DND-41 (cell line): ENCODE results near the gene ZFPL1.

ENCODE experiments used
- ATAC-seq: fragments of 200-7000 bp; cut with Tn5 transposase; 3 replicates; pipeline ENCODE4 v1.9.1; 2021; ENCODE audit warnings: low read depth; ENCODE audit not compliant: insufficient read depth
- DNase-seq: peaks from one replicate; pipeline ENCODE4 v3.0.0-alpha.2; 2020
- H2AFZ ChIP-seq: 2 replicates; pipeline ENCODE4 v1.6.0; 2012; ENCODE audit warnings: low read depth, low read length
- H3K27ac ChIP-seq: 2 replicates; pipeline ENCODE4 v1.5.1; 2012; ENCODE audit warnings: low read length, inconsistent platforms
- H3K27me3 ChIP-seq: fragments of 200-600 bp; sonication (generic); 2 replicates; pipeline ENCODE4 v1.6.0; 2012; ENCODE audit warnings: low read length, mild to moderate bottlenecking, inconsistent platforms; ENCODE audit not compliant: insufficient read depth, poor library complexity
- H3K36me3 ChIP-seq: 2 replicates; pipeline ENCODE4 v1.5.1; 2012; ENCODE audit warnings: low read length, inconsistent platforms; ENCODE audit not compliant: insufficient read depth
- H3K4me1 ChIP-seq: 2 replicates; pipeline ENCODE4 v1.5.1; 2012; ENCODE audit warnings: mild to moderate bottlenecking, low read length; ENCODE audit not compliant: insufficient read depth
- H3K4me2 ChIP-seq: 2 replicates; pipeline ENCODE4 v1.6.0; 2012; ENCODE audit warnings: mild to moderate bottlenecking, moderate library complexity, low read length, inconsistent platforms; ENCODE audit not compliant: insufficient read depth
- H3K4me3 ChIP-seq, 2 experiments: fragments of 200-600 bp in 1 of 2; shearing (Covaris generic) in 1 of 2; 2 replicates each; pipeline ENCODE4 v1.5.1; 2012 to 2016; ENCODE audit warnings: inconsistent platforms in 2 of 2, low read length in 2 of 2, mild to moderate bottlenecking in 2 of 2, low read depth in 1 of 2, moderate library complexity in 1 of 2
- H3K79me2 ChIP-seq: 2 replicates; pipeline ENCODE4 v1.6.0; 2012; ENCODE audit warnings: low read length, inconsistent platforms; ENCODE audit not compliant: insufficient read depth
- H3K9ac ChIP-seq: 2 replicates; pipeline ENCODE4 v1.6.0; 2012; ENCODE audit warnings: low read depth, mild to moderate bottlenecking, inconsistent platforms, low read length, moderate library complexity
- H3K9me3 ChIP-seq: 2 replicates; pipeline ENCODE4 v1.5.1; 2012; ENCODE audit warnings: low read length, moderate library complexity, mild to moderate bottlenecking, inconsistent platforms; ENCODE audit not compliant: insufficient read depth, severe bottlenecking
- H4K20me1 ChIP-seq: 2 replicates; pipeline ENCODE4 v1.6.0; 2012; ENCODE audit warnings: low read length; ENCODE audit not compliant: insufficient read depth
- EZH2 ChIP-seq: IDR thresholded peaks from 3 replicates; pipeline ENCODE4 v1.6.1; 2012; ENCODE audit warnings: borderline replicate concordance, low read depth, mild to moderate bottlenecking, moderate library complexity, low read length, inconsistent platforms; ENCODE audit not compliant: severe bottlenecking
- TF ChIP-seq, protein P1 (sequence below): IDR thresholded peaks from 2 replicates; pipeline ENCODE4 v1.5.1; 2012; ENCODE audit warnings: borderline replicate concordance, low read length, moderate library complexity, mild to moderate bottlenecking; ENCODE audit not compliant: poor library complexity, severe bottlenecking; ENCODE audit errors: extremely low read depth

ZFPL1 gene

GRCh38 chr11:65071907-65072630 lies 12.0 kb upstream of the ZFPL1 start:
- ATAC-seq (no peak), DNase-seq (no peak)
- no peaks in the 10 kb centered on the region for H3K79me2 ChIP-seq
- no peaks in the 10 kb centered on the region for H3K27me3 ChIP-seq
- peaks cover 14% of the 10 kb centered on the region for H3K36me3 ChIP-seq
- H2AFZ ChIP-seq, result no peak overlapping the region
- no peak overlapping the region for H3K27ac ChIP-seq
- TF ChIP-seq, protein P1, sequence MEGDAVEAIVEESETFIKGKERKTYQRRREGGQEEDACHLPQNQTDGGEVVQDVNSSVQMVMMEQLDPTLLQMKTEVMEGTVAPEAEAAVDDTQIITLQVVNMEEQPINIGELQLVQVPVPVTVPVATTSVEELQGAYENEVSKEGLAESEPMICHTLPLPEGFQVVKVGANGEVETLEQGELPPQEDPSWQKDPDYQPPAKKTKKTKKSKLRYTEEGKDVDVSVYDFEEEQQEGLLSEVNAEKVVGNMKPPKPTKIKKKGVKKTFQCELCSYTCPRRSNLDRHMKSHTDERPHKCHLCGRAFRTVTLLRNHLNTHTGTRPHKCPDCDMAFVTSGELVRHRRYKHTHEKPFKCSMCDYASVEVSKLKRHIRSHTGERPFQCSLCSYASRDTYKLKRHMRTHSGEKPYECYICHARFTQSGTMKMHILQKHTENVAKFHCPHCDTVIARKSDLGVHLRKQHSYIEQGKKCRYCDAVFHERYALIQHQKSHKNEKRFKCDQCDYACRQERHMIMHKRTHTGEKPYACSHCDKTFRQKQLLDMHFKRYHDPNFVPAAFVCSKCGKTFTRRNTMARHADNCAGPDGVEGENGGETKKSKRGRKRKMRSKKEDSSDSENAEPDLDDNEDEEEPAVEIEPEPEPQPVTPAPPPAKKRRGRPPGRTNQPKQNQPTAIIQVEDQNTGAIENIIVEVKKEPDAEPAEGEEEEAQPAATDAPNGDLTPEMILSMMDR, result no peak
- no peak for TF ChIP-seq EZH2
- H3K9ac ChIP-seq, result no peak overlapping the region
- H4K20me1 ChIP-seq, result peaks cover under 1% of the 10 kb centered on the region; the same call in 1 of the 2 replicates
- H3K4me3 ChIP-seq, result no peak overlapping the region
- H3K9me3 ChIP-seq, result no peaks in the 10 kb centered on the region
- H3K4me2 ChIP-seq, result no peak overlapping the region
- H3K4me1 ChIP-seq, result no peaks in the 10 kb centered on the region

DNA sequence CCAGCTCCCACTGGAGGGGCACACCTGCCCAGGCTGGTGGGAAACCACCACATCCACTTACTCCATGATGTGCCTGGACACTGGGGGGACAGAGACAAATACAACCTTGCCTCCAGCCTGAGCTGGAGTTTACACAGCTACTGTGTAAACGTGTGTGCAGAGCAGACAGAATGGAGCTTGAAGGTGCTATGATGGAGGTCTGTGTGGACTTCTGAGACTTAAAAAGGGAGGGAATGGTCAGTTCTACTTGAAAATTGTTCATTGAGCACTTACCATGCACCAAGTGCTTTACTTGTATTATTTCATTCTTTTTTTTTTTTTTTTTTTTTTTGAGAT lies 11.4 kb upstream of the ZFPL1 start:
- Histone ChIP-seq H2AFZ (no peak overlapping the region), H3K4me1 (peaks cover 4% of the 10 kb centered on the region; the same call in 1 of the 2 replicates), H3K9ac (no peak overlapping the region), H3K9me3 (no peaks in the 10 kb centered on the region), H3K36me3 (peaks cover 19% of the 10 kb centered on the region), H3K4me3 (no peak overlapping the region), H3K27ac (no peak overlapping the region), H3K79me2 (peaks cover 2% of the 10 kb centered on the region), H3K27me3 (no peaks in the 10 kb centered on the region), H3K4me2 (no peak overlapping the region), H4K20me1 (peaks cover 6% of the 10 kb centered on the region)
- no peak for ATAC-seq
- DNase-seq, result no peak
- TF ChIP-seq EZH2, result no peak
- TF ChIP-seq, protein P1, result no peak

DNA sequence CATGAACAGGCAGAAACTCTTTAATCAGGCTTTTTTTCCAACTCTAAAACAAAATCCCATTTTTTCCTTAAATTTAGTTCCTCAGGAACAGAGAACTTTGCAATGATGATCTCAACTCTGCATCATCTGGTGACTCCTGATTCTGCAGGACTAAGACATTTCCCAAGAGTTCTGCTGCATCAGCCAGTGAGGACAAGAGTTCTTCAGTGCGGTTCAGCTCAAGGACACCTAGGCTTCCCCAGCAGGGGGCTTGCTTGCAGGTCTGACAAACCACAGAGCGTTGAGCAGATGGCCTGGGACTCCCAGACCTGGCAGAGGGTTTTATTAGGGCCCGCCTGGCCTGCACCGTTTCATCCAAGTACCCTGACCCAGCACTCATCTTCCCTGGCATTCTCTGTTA lies 6.6 kb upstream of the ZFPL1 start:
- Histone ChIP-seq H4K20me1 (peaks cover 45% of the 10 kb centered on the region), H3K79me2 (peaks cover 47% of the 10 kb centered on the region), H3K36me3 (peaks cover 67% of the 10 kb centered on the region), H2AFZ (no peak overlapping the region), H3K4me1 (peaks cover 46% of the 10 kb centered on the region), H3K4me3 (no peak overlapping the region), H3K4me2 (peak overlapping the region; percentile 38), H3K27me3 (no peaks in the 10 kb centered on the region), H3K9me3 (no peaks in the 10 kb centered on the region), H3K27ac (no peak overlapping the region), H3K9ac (no peak overlapping the region)
- ATAC-seq (peak; percentile 34; the same call in 1 of the 3 replicates), DNase-seq (peak; percentile 23)
- TF ChIP-seq, protein P1, result peak; percentile 26
- no peak for TF ChIP-seq EZH2
